Panc1 (cell line): ENCODE results near the gene PRTN3. TPM values are rescaled to one million over a fixed set of nuclear protein-coding genes. Genes with fewer than 3 reads are reported as not detected.
A peak's percentile ranks its signal among the peaks of the same experiment; 100 is the strongest.

Source experiments
- microRNA-seq: library from miRNA; unstranded; fragments of <30 nt; microRNA quantifications from one replicate; pipeline ENCODE4 v1.1.0, GENCODE V29; 2020; ENCODE audit not compliant: unreplicated experiment
- total RNA-seq: library from RNA; stranded (reverse); gene quantifications from one replicate; pipeline ENCODE4 v1.2.1, GENCODE V29; 2021; ENCODE audit not compliant: unreplicated experiment

The PRTN3 gene
- total RNA-seq, 1 experiment from 2014 or later, result 1.5 TPM

Small RNA genes lying within 50 kb of the gene (microRNA-seq; reads per million reads assigned to microRNA genes)
- 27.6 reads per million, percentile 42 among the genes with 10 or more reads in this experiment for gene MIR3187
- gene MIR4745, result 8.9 reads per million, percentile 27 among the genes with 10 or more reads in this experiment

Other genes starting within 250 kb of the PRTN3 start
- 56.0 TPM for gene POLRMT, start 207.5 kb upstream of the PRTN3 start, total RNA-seq
- gene FGF22, start 201.1 kb upstream of the PRTN3 start, total RNA-seq, result 0.72 TPM
- 61.2 TPM for gene RNF126, start 177.8 kb upstream of the PRTN3 start, total RNA-seq
- gene FSTL3, start 164.6 kb upstream of the PRTN3 start, total RNA-seq, result 32.5 TPM
- gene PRSS57, start 145.5 kb upstream of the PRTN3 start, total RNA-seq, result not detected
- 14.4 TPM for gene PALM, start 132.1 kb upstream of the PRTN3 start, total RNA-seq
- gene MISP, start 89.9 kb upstream of the PRTN3 start, total RNA-seq, result 5.8 TPM
- gene PTBP1, start 43.5 kb upstream of the PRTN3 start, total RNA-seq, result 515 TPM
- 63.7 TPM for gene PLPPR3, start 19.0 kb upstream of the PRTN3 start, total RNA-seq
- gene AZU1, start 13.2 kb upstream of the PRTN3 start, total RNA-seq, result 5.8 TPM
- 0.57 TPM for gene ELANE, start 11.3 kb downstream of the PRTN3 start, total RNA-seq
- gene CFD, start 18.7 kb downstream of the PRTN3 start, total RNA-seq, result 9.9 TPM
- gene MED16, start 52.2 kb downstream of the PRTN3 start, total RNA-seq, result 39.5 TPM
- not detected for gene RNU6-9, start 52.5 kb downstream of the PRTN3 start, total RNA-seq
- 43.5 TPM for gene R3HDM4, start 72.2 kb downstream of the PRTN3 start, total RNA-seq
- gene KISS1R, start 76.3 kb downstream of the PRTN3 start, total RNA-seq, result 0.92 TPM
- 28.9 TPM for gene ARID3A, start 85.0 kb downstream of the PRTN3 start, total RNA-seq
- gene WDR18, start 143.3 kb downstream of the PRTN3 start, total RNA-seq, result 44.0 TPM
- gene GRIN3B, start 159.4 kb downstream of the PRTN3 start, total RNA-seq, result 4.6 TPM
- gene TMEM259, start 180.1 kb downstream of the PRTN3 start, total RNA-seq, result 193 TPM
- not detected for gene RNU6-2, start 180.5 kb downstream of the PRTN3 start, total RNA-seq
- 203 TPM for gene CNN2, start 185.6 kb downstream of the PRTN3 start, total RNA-seq
- gene ABCA7, start 199.1 kb downstream of the PRTN3 start, total RNA-seq, result 47.5 TPM
- 27.8 TPM for gene ARHGAP45, start 226.2 kb downstream of the PRTN3 start, total RNA-seq